CD4-positive, CD25-positive, alpha-beta regulatory T cell (primary cell): ENCODE results near the gene ZNF385C. TPM values are rescaled to one million over a fixed set of nuclear protein-coding genes. Genes with fewer than 3 reads are reported as not detected.

ENCODE experiments used
- ATAC-seq, 2 donors: fragments of 150-1000 bp; cut with Tn5 transposase; one replicate each; pipeline ENCODE4 v1.10.0; 2021; ENCODE audit warnings: low read depth in 2 of 2, moderate number of reproducible peaks in 2 of 2, moderate library complexity in 1 of 2
- DNase-seq, 3 donors: peaks; one replicate each; pipeline versions ENCODE4 v3.0.0 to v3.0.0-alpha.2; 2012 to 2022; ENCODE audit warnings: mixed read lengths in 1 of 3
- H3K27ac ChIP-seq: one replicate; pipeline ENCODE4 v1.7.0; 2013; ENCODE audit warnings: mild to moderate bottlenecking, low read length; ENCODE audit not compliant: insufficient read depth, poor library complexity, severe bottlenecking
- H3K27me3 ChIP-seq: one replicate; pipeline ENCODE4 v1.7.0; 2013; ENCODE audit warnings: low read length; ENCODE audit not compliant: control insufficient read depth, insufficient read depth
- H3K36me3 ChIP-seq: one replicate; pipeline ENCODE4 v1.7.0; 2013; ENCODE audit warnings: mild to moderate bottlenecking, low read length, moderate library complexity; ENCODE audit not compliant: control insufficient read depth, insufficient read depth
- H3K4me1 ChIP-seq: 2 replicates; pipeline ENCODE4 v1.7.0; 2013; ENCODE audit warnings: mild to moderate bottlenecking, low read length; ENCODE audit not compliant: insufficient read depth, control insufficient read depth, poor library complexity, severe bottlenecking
- H3K4me3 ChIP-seq: one replicate; pipeline ENCODE4 v1.7.0; 2013; ENCODE audit warnings: low read depth, mild to moderate bottlenecking, low read length, moderate library complexity
- H3K9me3 ChIP-seq, 2 experiments: 1 replicate in 1 of 2; 2 replicates in 1 of 2; pipeline ENCODE4 v1.7.0; 2013; ENCODE audit warnings: low read length in 2 of 2, mild to moderate bottlenecking in 1 of 2, moderate library complexity in 1 of 2; ENCODE audit not compliant: control insufficient read depth in 2 of 2
- H3K27ac Mint-ChIP-seq, 3 donors: one replicate each; pipeline ENCODE4 v1.8.0; 2020 to 2022; ENCODE audit warnings: mild to moderate bottlenecking in 3 of 3, mixed read lengths in 3 of 3, moderate library complexity in 2 of 3
- H3K27me3 Mint-ChIP-seq: one replicate; pipeline ENCODE4 v1.8.0; 2022; ENCODE audit warnings: mild to moderate bottlenecking, mixed read lengths
- H3K36me3 Mint-ChIP-seq: one replicate; pipeline ENCODE4 v1.8.0; 2020; ENCODE audit warnings: mixed read lengths
- H3K4me1 Mint-ChIP-seq, 4 donors: one replicate each; pipeline ENCODE4 v1.8.0; 2020 to 2022; ENCODE audit warnings: mixed read lengths in 4 of 4, mild to moderate bottlenecking in 1 of 4
- H3K4me3 Mint-ChIP-seq, 4 donors: one replicate each; pipeline ENCODE4 v1.8.0; 2020 to 2022; ENCODE audit warnings: mild to moderate bottlenecking in 4 of 4, mixed read lengths in 4 of 4, moderate library complexity in 3 of 4
- H3K9me3 Mint-ChIP-seq, 7 donors: one replicate each; pipeline ENCODE4 v1.8.0; 2020 to 2022; ENCODE audit warnings: mixed read lengths in 7 of 7, mild to moderate bottlenecking in 3 of 7, moderate library complexity in 2 of 7
- polyA plus RNA-seq, 4 donors: library from polyadenylated mRNA; unstranded; fragments of 300-500 nt; fragmentation: Illumina TruSeq; gene quantifications; one replicate each; pipeline ENCODE4 v1.2.3, GENCODE V29; 2021
- total RNA-seq: library from RNA; stranded (reverse); gene quantifications from one replicate; pipeline ENCODE4 v1.2.3, GENCODE V29; 2022

Gene ZNF385C
- total and polyA plus RNA-seq, 5 donors from 2014 or later, result 0.21 TPM; not detected in 4

GRCh38 chr17:42103221-42103954 is 5.1 kb upstream of the ZNF385C start:
- ATAC-seq, result no peak
- H3K4me1 ChIP-seq, result peaks cover 6% of the 10 kb centered on the region
- H3K27me3 ChIP-seq, result no peaks in the 10 kb centered on the region
- peaks cover 8% of the 10 kb centered on the region for H3K36me3 ChIP-seq
- no peak overlapping the region for H3K27ac ChIP-seq
- peaks cover 0 to 21% (median 3%) of the 10 kb centered on the region in 4 donors for H3K4me1 Mint-ChIP-seq
- H3K27me3 Mint-ChIP-seq, result peaks cover 5% of the 10 kb centered on the region
- no peak for DNase-seq
- no peak overlapping the region for H3K4me3 Mint-ChIP-seq
- H3K27ac Mint-ChIP-seq, result no peak overlapping the region
- H3K36me3 Mint-ChIP-seq, result peaks cover 9% of the 10 kb centered on the region
- H3K9me3 ChIP-seq, result no peaks in the 10 kb centered on the region
- H3K4me3 ChIP-seq, result no peak overlapping the region
- H3K9me3 Mint-ChIP-seq, result peaks cover 0 to 1% (median 0%) of the 10 kb centered on the region in 7 donors

GRCh38 chr17:42101513-42102292 is 3.4 kb upstream of the ZNF385C start:
- Mint-ChIP-seq H3K27ac (no peak overlapping the region), H3K36me3 (peaks cover 9% of the 10 kb centered on the region), H3K27me3 (peaks cover 16% of the 10 kb centered on the region), H3K4me1 (peaks cover 0 to 16% (median under 1%) of the 10 kb centered on the region in 4 donors), H3K9me3 (peaks cover 0 to 1% (median 0%) of the 10 kb centered on the region in 7 donors), H3K4me3 (no peak overlapping the region)
- peaks cover 5% of the 10 kb centered on the region for H3K27me3 ChIP-seq
- peaks cover 11% of the 10 kb centered on the region for H3K4me1 ChIP-seq
- H3K36me3 ChIP-seq, result peaks cover 8% of the 10 kb centered on the region
- H3K4me3 ChIP-seq, result no peak overlapping the region
- H3K9me3 ChIP-seq, result no peaks in the 10 kb centered on the region
- ATAC-seq (peak; percentile 31 to 56), DNase-seq (peak; percentile 30 to 51 (median 36))
- H3K27ac ChIP-seq, result no peak overlapping the region

- Mint-ChIP-seq H3K9me3 (no peaks in the 10 kb centered on the region), H3K4me3 (no peak overlapping the region), H3K4me1 (peaks cover 0 to 12% (median under 1%) of the 10 kb centered on the region in 4 donors), H3K36me3 (peaks cover 4% of the 10 kb centered on the region), H3K27me3 (peaks cover 24% of the 10 kb centered on the region), H3K27ac (no peak overlapping the region)
- Histone ChIP-seq H3K4me1 (peaks cover 11% of the 10 kb centered on the region), H3K36me3 (no peaks in the 10 kb centered on the region), H3K4me3 (no peak overlapping the region), H3K27ac (no peak overlapping the region), H3K9me3 (no peaks in the 10 kb centered on the region), H3K27me3 (peaks cover 5% of the 10 kb centered on the region)
- no peak for ATAC-seq
- DNase-seq, result no peak
Observed at GRCh38 chr17:42098730-42099399, 592 bp upstream of the ZNF385C start.

GRCh38 chr17:42096360-42097111 is 1.7 kb downstream of the ZNF385C start:
- Histone ChIP-seq H3K4me3 (no peak overlapping the region), H3K9me3 (no peaks in the 10 kb centered on the region), H3K27me3 (peaks cover 5% of the 10 kb centered on the region), H3K27ac (no peak overlapping the region), H3K4me1 (peaks cover 11% of the 10 kb centered on the region), H3K36me3 (no peaks in the 10 kb centered on the region)
- peak overlapping the region in 2 of 4 donors; percentile 16 to 43 for H3K4me3 Mint-ChIP-seq
- DNase-seq (no peak), ATAC-seq (no peak)
- H3K36me3 Mint-ChIP-seq, result no peaks in the 10 kb centered on the region
- H3K4me1 Mint-ChIP-seq, result peaks cover 0 to 12% (median under 1%) of the 10 kb centered on the region in 4 donors
- no peak overlapping the region for H3K27ac Mint-ChIP-seq
- H3K9me3 Mint-ChIP-seq, result peaks cover 0 to 1% (median 0%) of the 10 kb centered on the region in 7 donors
- peaks cover 25% of the 10 kb centered on the region for H3K27me3 Mint-ChIP-seq

- Histone ChIP-seq H3K9me3 (no peaks in the 10 kb centered on the region), H3K4me1 (peaks cover 11% of the 10 kb centered on the region), H3K27ac (no peak overlapping the region), H3K27me3 (peaks cover 9% of the 10 kb centered on the region), H3K4me3 (no peak overlapping the region), H3K36me3 (no peaks in the 10 kb centered on the region)
- Mint-ChIP-seq H3K9me3 (peaks cover 0 to 1% (median 0%) of the 10 kb centered on the region in 7 donors), H3K36me3 (no peaks in the 10 kb centered on the region), H3K4me3 (no peak overlapping the region), H3K4me1 (peaks cover 0 to 11% (median under 1%) of the 10 kb centered on the region in 4 donors), H3K27ac (peak overlapping the region in 1 of 3 donors; percentile 20), H3K27me3 (peaks cover 30% of the 10 kb centered on the region)
- ATAC-seq, result no peak
- DNase-seq, result no peak
Observed at GRCh38 chr17:42094375-42095069, 3.8 kb downstream of the ZNF385C start.

- Histone ChIP-seq H3K36me3 (no peaks in the 10 kb centered on the region), H3K4me1 (peaks cover 4% of the 10 kb centered on the region), H3K27me3 (peaks cover 9% of the 10 kb centered on the region), H3K9me3 (no peaks in the 10 kb centered on the region), H3K27ac (no peak overlapping the region), H3K4me3 (no peak overlapping the region)
- no peak for DNase-seq
- no peak overlapping the region for H3K4me3 Mint-ChIP-seq
- peaks cover 0 to 6% (median under 1%) of the 10 kb centered on the region in 4 donors for H3K4me1 Mint-ChIP-seq
- H3K27me3 Mint-ChIP-seq, result peaks cover 27% of the 10 kb centered on the region
- ATAC-seq, result no peak
- H3K27ac Mint-ChIP-seq, result no peak overlapping the region
- H3K36me3 Mint-ChIP-seq, result no peaks in the 10 kb centered on the region
- peaks cover 0 to 1% (median 0%) of the 10 kb centered on the region in 7 donors for H3K9me3 Mint-ChIP-seq
Observed at GRCh38 chr17:42092939-42093338, 5.3 kb downstream of the ZNF385C start.
